ENCODE data around the gene BGN. TPM values are rescaled to one million over a fixed set of nuclear protein-coding genes. Genes with fewer than 3 reads are reported as not detected.

The BGN gene
- total and polyA plus RNA-seq, 10 of the 15 experiments (the other 5 are each of a cell fraction or from before 2014, with no cell fraction given), result 0.06 to 0.18 (median 0.12) TPM; not detected in 7

- WGBS (ENCODE audit: insufficient coverage, insufficient replicate concordance, low lambda C conversion rate, missing lambda C conversion rate), result 56% methylated on average over 15 of the region's 15 CpGs
- FAIRE-seq (no peak), ATAC-seq (no peak), DNase-seq (ENCODE audit: low read depth, low spot score) (no peak)
- no peak overlapping the region for H3K4me3 ChIP-seq
- H3K9ac ChIP-seq (ENCODE audit: control insufficient read depth, insufficient read depth, low read length), result no peak overlapping the region
- H3K9me3 ChIP-seq (replicated peaks; ENCODE audit: control insufficient read depth, insufficient read depth, low read length), result no peaks in the 10 kb centered on the region; the same call in 2 of the 3 replicates
- H3K27ac ChIP-seq (ENCODE audit: control insufficient read depth, insufficient read depth), result no peak overlapping the region
- no TSS peak for BruUV-seq (replicated peaks)
- TF ChIP-seq TAF1 (IDR thresholded peaks at IDR 0.05; ENCODE audit: borderline replicate concordance, low read depth, low read length) (no peak), PML (IDR thresholded peaks at IDR 0.05; ENCODE audit: low read length) (no peak), SMAD1 (IDR thresholded peaks at IDR 0.05; ENCODE audit: low read depth, partially characterized antibody) (no peak), CHD2 (IDR thresholded peaks at IDR 0.05; ENCODE audit: borderline replicate concordance, low read depth, low read length) (no peak), TBL1XR1 (IDR thresholded peaks at IDR 0.05; ENCODE audit: low read depth, low read length) (no peak), BCL3 (IDR thresholded peaks at IDR 0.05; ENCODE audit: borderline replicate concordance, insufficient read depth, low read depth, low read length, poor library complexity, severe bottlenecking) (no peak), SIX5 (IDR thresholded peaks at IDR 0.05; ENCODE audit: low read depth, low read length, severe bottlenecking) (no peak), TCF12 (IDR thresholded peaks at IDR 0.05; ENCODE audit: low read depth, low read length) (no peak), MEF2B (IDR thresholded peaks at IDR 0.05; ENCODE audit: partially characterized antibody, poor library complexity, severe bottlenecking) (no peak), ZBTB33 (IDR thresholded peaks at IDR 0.05) (no peak), RELB (IDR thresholded peaks at IDR 0.05; ENCODE audit: low read depth) (no peak), E2F4 (IDR thresholded peaks at IDR 0.05; ENCODE audit: low read depth, low read length) (no peak), DPF2 (IDR thresholded peaks at IDR 0.05) (no peak), NBN (IDR thresholded peaks at IDR 0.05) (no peak), ZNF622 (IDR thresholded peaks at IDR 0.05) (no peak), ZNF274 (IDR thresholded peaks at IDR 0.05; ENCODE audit: insufficient read depth, insufficient read length) (no peak), FOXK2 (IDR thresholded peaks at IDR 0.05) (no peak)
- POLR2A ChIA-PET, result no interaction called here
- no peaks in the 10 kb centered on the region for H3K4me1 ChIP-seq (ENCODE audit: control insufficient read depth, insufficient read depth, low read length)
- H3K36me3 ChIP-seq (ENCODE audit: control insufficient read depth in 2 of 2, insufficient read depth in 2 of 2, low read length in 1 of 2), result no peaks in the 10 kb centered on the region
- H2AFZ ChIP-seq (ENCODE audit: control insufficient read depth, low read depth, low read length), result no peak overlapping the region
- SMC1A ChIA-PET (ENCODE audit: uncharacterized antibody, unreplicated experiment), result no interaction called here
- RAD21 ChIA-PET (ENCODE audit: unreplicated experiment), result no interaction called here
- H4K20me1 ChIP-seq (ENCODE audit: control insufficient read depth, insufficient read depth), result no peaks in the 10 kb centered on the region
- CTCF ChIA-PET, result no interaction called here
- no peak overlapping the region for H3K4me2 ChIP-seq (ENCODE audit: control insufficient read depth, insufficient read depth)
- H3K27me3 ChIP-seq (replicated peaks in 1 of 2; ENCODE audit: control insufficient read depth in 2 of 2, insufficient read depth in 2 of 2, low read length in 1 of 2), result no peaks in the 10 kb centered on the region
- in situ Hi-C loops (cut with MboI), result no loop called here
- no peaks in the 10 kb centered on the region for H3K79me2 ChIP-seq (ENCODE audit: control insufficient read depth, insufficient read depth, low read length)
- intact Hi-C loops (cut with micrococcal nuclease; ENCODE audit: unreplicated experiment), result no loop called here
Observed at GRCh38 chrX:153499341-153499740, 4.6 kb downstream of the BGN start.

All from GM12878 (cell line).